ENCODE data around the gene STKLD1. TPM values are rescaled to one million over a fixed set of nuclear protein-coding genes. Genes with fewer than 3 reads are reported as not detected.

STKLD1 gene
- total RNA-seq, 2 donors from 2014 or later: not detected

GRCh38 chr9:133367221-133367620 lies 8.9 kb upstream of the STKLD1 start:
- ATAC-seq (no peak), DNase-seq (no peak)
- no peak overlapping the region for H3K4me3 ChIP-seq
- H3K27ac ChIP-seq: peak overlapping the region in 2 of 4 donors; percentile 66 to 73
- no peaks in the 10 kb centered on the region for H3K9me3 ChIP-seq
- H3K36me3 ChIP-seq (replicated peaks in 1 of 2; ENCODE audit: insufficient read depth in 1 of 2, low read depth in 2 of 2): peaks cover 4 to 21% of the 10 kb centered on the region in 2 donors
- no peaks in the 10 kb centered on the region for H3K27me3 ChIP-seq
- 80 to 92% methylated on average over 11 to 22 of the region's 22 CpGs for WGBS, 2 donors
- TF ChIP-seq CTCF (IDR thresholded peaks at IDR 0.05): no peak
- H3K4me1 ChIP-seq: peaks cover 65% of the 10 kb centered on the region
- intact Hi-C loops (cut with DNase I): no loop called here

DNA sequence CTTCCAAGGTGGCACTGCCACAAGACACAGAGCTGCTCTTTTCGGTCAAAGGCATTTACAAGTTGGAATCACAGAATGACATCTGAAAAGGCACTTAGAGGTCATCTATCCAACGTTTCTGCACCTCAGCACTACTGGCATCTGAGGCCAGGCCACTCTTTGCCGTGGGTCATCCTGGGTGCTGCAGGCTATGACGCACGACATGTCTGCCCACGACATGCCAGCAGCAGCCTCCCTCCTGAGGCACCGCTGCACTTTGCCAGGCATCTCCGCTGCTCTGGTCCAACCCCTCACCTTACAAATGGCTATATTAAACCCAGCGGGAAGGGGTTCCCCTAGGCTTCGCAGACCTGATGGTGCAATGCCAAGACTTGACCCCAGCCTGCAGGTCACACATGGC lies 8.4 kb upstream of the STKLD1 start:
- H3K4me1 ChIP-seq: peaks cover 70% of the 10 kb centered on the region
- H3K27ac ChIP-seq: peak overlapping the region; percentile 19 to 73 (median 50)
- no peaks in the 10 kb centered on the region for H3K27me3 ChIP-seq
- H3K4me3 ChIP-seq: no peak overlapping the region
- ATAC-seq (no peak), DNase-seq (no peak)
- intact Hi-C loops (cut with DNase I): no loop called here
- H3K9me3 ChIP-seq: no peaks in the 10 kb centered on the region
- WGBS, 2 donors: 70 to 74% methylated on average over 10 of the region's 10 CpGs
- H3K36me3 ChIP-seq (replicated peaks in 1 of 2; ENCODE audit: insufficient read depth in 1 of 2, low read depth in 2 of 2): peaks cover 4 to 17% of the 10 kb centered on the region in 2 donors
- TF ChIP-seq POLR2A (IDR thresholded peaks at IDR 0.05) (no peak), CTCF (IDR thresholded peaks at IDR 0.05) (no peak)

DNA sequence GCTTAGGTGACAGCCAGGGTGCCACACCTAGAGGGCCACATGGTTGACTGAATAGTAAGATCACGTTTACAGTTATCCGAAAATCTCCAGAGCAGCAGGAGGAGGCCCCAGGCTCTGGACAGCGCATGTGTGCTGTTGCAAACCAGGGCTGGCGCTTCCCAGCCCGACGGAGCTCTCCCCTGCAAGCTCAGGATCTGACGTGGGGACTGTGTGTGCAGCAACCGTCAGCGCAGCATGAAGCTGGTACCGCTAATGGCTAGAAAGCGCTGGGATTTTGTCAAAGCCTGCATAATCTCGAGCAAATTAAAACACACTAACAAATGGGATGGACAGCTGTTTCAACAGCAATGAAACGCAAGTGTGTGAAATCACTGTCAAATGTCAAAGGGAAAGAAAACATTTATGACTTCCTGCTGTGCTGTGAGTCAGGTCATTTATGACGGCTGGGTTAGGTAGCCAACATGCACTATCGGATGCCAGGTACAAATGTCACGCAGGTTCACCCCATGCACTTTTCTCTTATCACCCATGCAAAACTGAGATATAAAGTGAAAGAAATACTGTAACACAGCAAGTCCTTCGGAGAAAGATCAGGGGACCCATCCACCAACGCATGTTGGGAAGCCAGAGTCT lies 7.8 kb upstream of the STKLD1 start:
- WGBS, 2 donors: 11 to 23% methylated on average over 10 to 18 of the region's 18 CpGs
- TF ChIP-seq POLR2A (IDR thresholded peaks at IDR 0.05) (no peak), CTCF (IDR thresholded peaks at IDR 0.05) (no peak)
- no peaks in the 10 kb centered on the region for H3K27me3 ChIP-seq
- peaks cover 4 to 13% of the 10 kb centered on the region in 2 donors for H3K36me3 ChIP-seq (replicated peaks in 1 of 2; ENCODE audit: insufficient read depth in 1 of 2, low read depth in 2 of 2)
- H3K27ac ChIP-seq: peak overlapping the region; percentile 22 to 73 (median 50)
- peaks cover 76% of the 10 kb centered on the region for H3K4me1 ChIP-seq
- no peak overlapping the region for H3K4me3 ChIP-seq
- peak; percentile 57 for ATAC-seq
- DNase-seq: peak in 2 of 4 donors; percentile 37 to 71
- intact Hi-C loops (cut with DNase I): no loop called here
- H3K9me3 ChIP-seq: no peaks in the 10 kb centered on the region

DNA sequence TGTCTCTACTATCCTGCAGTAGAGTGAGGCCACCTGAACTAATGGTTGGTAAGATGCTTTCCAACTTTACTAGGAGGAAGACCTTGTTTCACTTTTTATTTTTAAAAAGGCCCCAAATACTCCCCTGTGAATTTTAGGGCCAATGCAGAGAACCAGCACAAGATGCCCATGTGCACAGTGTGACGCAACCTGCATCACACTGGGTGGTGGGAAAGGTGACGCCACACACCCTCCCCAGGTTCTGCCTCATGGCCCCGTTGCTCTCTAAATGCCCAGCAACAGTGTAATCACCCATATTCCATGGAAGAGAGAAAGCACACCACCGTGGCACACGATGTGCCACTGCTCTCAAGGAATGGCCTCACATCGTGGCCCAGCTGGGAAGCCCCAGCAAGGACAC lies 6.7 kb upstream of the STKLD1 start:
- WGBS, 2 donors: 40 to 63% methylated on average over 6 of the region's 6 CpGs
- Histone ChIP-seq H3K9me3 (no peaks in the 10 kb centered on the region), H3K4me1 (peaks cover 85% of the 10 kb centered on the region), H3K36me3 (replicated peaks in 1 of 2; ENCODE audit: insufficient read depth in 1 of 2, low read depth in 2 of 2) (peaks cover 4 to 9% of the 10 kb centered on the region in 2 donors), H3K27ac (peak overlapping the region in 3 of 4 donors; percentile 28 to 73 (median 66)), H3K27me3 (no peaks in the 10 kb centered on the region), H3K4me3 (no peak overlapping the region)
- no peak for TF ChIP-seq POLR2A (IDR thresholded peaks at IDR 0.05)
- no peak for TF ChIP-seq CTCF (IDR thresholded peaks at IDR 0.05)
- DNase-seq: peak in 1 of 4 donors; percentile 33
- intact Hi-C loops (cut with DNase I): no loop called here
- ATAC-seq: no peak

DNA sequence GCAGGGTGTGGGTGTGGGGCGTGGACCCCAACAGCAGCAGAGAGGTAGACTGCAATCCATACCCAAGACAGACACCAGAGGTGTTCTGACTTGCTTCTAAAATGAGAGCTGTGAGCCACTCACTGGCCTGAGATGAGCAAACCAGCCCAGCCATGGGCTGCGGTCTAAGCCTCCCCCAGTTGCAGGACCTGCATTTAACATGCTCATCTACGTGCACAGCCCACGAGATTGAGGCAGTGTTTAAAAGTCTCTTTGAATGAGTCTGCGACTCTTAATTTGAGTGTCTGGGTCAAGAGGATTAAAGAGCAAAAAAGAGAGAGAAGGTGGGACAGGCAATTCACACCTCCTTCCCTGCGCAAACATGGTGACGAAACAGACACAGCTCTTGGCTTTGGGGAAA lies 6.2 kb upstream of the STKLD1 start:
- intact Hi-C loops (cut with DNase I): loop anchor here (5.0 kb wide), 1 partner anchor 52 kb away; the partner anchor contains the start of gene ADAMTS13
- no peak for ATAC-seq
- peak overlapping the region in 3 of 4 donors; percentile 28 to 73 (median 66) for H3K27ac ChIP-seq
- no peak overlapping the region for H3K4me3 ChIP-seq
- 69 to 73% methylated on average over 7 of the region's 7 CpGs for WGBS, 2 donors
- H3K27me3 ChIP-seq: no peaks in the 10 kb centered on the region
- H3K9me3 ChIP-seq: no peaks in the 10 kb centered on the region
- no peak for TF ChIP-seq POLR2A (IDR thresholded peaks at IDR 0.05)
- no peak for TF ChIP-seq CTCF (IDR thresholded peaks at IDR 0.05)
- peaks cover 4 to 9% of the 10 kb centered on the region in 2 donors for H3K36me3 ChIP-seq (replicated peaks in 1 of 2; ENCODE audit: insufficient read depth in 1 of 2, low read depth in 2 of 2)
- no peak for DNase-seq
- H3K4me1 ChIP-seq: peaks cover 86% of the 10 kb centered on the region

Data from body of pancreas (tissue), 4 donors.